BJ (cell line): ENCODE results near the gene STARD9. TPM values are rescaled to one million over a fixed set of nuclear protein-coding genes. Genes with fewer than 3 reads are reported as not detected.

Source experiments
- CTCF ChIA-PET: fragments of 350-600 bp; formaldehyde crosslinking; extraction: SDS; loops from one replicate; lab custom pipeline; 2021; ENCODE audit warnings: antibody characterized with exemption, inconsistent platforms; lab: Yijun Ruan, JAX
- POLR2A ChIA-PET: fragments of 300-600 bp; sonication (Branson Sonifier 250); formaldehyde crosslinking; extraction: SDS; loops from one replicate; lab custom pipeline; 2021; ENCODE audit warnings: antibody characterized with exemption; lab: Charles Lee
- DNase-seq: peaks from one replicate; pipeline ENCODE4 v3.0.0-alpha.2; 2011; ENCODE audit warnings: low read depth
- H3K27me3 ChIP-seq: 2 replicates; pipeline ENCODE4 v1.6.0; 2011; ENCODE audit warnings: low read length; ENCODE audit not compliant: control insufficient read depth, insufficient read depth
- H3K36me3 ChIP-seq: 2 replicates; pipeline ENCODE4 v1.5.1; 2011; ENCODE audit warnings: low read length; ENCODE audit not compliant: control insufficient read depth, insufficient read depth
- H3K4me3 ChIP-seq: 2 replicates; pipeline ENCODE4 v1.5.1; 2011; ENCODE audit warnings: low read depth, mild to moderate bottlenecking, control low read depth, low read length
- polyA plus RNA-seq: library from polyadenylated mRNA; depleted of rRNA; stranded (reverse); fragments of >200 nt; gene quantifications from 2 replicates; pipeline ENCODE4 v1.2.3, GENCODE V29; 2011
- TF ChIP-seq, protein P1 (sequence below): IDR thresholded peaks from 2 replicates; pipeline ENCODE4 v1.5.1; 2011; ENCODE audit warnings: low read depth, mild to moderate bottlenecking, control low read depth, inconsistent platforms, low read length, moderate library complexity; ENCODE audit not compliant: insufficient read depth

The STARD9 gene
- polyA plus RNA-seq, 1 experiment: 2.3 TPM

DNA sequence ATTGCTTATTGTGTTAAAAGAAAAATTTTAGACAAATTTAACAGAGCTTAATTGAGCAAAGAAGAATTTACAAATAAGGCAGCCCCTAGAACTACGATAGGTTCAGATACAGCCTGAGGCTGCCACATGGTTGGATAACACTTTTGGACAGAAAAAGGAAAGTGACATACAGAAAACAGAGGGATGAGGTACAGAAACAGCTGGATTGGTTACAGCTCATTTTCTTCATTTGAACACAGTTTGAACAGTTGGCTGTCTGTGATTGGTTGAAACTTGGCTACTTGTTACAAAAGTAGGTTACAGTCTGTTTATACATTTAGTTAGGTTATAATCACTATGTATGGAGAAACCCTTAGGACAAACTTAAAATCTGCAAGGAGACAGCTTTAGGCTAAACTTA is 46.0 kb downstream of the STARD9 start:
- CTCF ChIA-PET: interaction anchor here (1.0 kb wide), 1 partner anchor 10 kb away, joined by 3 read pairs; no protein-coding TSS in a partner anchor
- POLR2A ChIA-PET: no interaction called here
- H3K27me3 ChIP-seq: no peaks in the 10 kb centered on the region
- no peak overlapping the region for H3K4me3 ChIP-seq
- H3K36me3 ChIP-seq: no peaks in the 10 kb centered on the region
- TF ChIP-seq, protein P1, sequence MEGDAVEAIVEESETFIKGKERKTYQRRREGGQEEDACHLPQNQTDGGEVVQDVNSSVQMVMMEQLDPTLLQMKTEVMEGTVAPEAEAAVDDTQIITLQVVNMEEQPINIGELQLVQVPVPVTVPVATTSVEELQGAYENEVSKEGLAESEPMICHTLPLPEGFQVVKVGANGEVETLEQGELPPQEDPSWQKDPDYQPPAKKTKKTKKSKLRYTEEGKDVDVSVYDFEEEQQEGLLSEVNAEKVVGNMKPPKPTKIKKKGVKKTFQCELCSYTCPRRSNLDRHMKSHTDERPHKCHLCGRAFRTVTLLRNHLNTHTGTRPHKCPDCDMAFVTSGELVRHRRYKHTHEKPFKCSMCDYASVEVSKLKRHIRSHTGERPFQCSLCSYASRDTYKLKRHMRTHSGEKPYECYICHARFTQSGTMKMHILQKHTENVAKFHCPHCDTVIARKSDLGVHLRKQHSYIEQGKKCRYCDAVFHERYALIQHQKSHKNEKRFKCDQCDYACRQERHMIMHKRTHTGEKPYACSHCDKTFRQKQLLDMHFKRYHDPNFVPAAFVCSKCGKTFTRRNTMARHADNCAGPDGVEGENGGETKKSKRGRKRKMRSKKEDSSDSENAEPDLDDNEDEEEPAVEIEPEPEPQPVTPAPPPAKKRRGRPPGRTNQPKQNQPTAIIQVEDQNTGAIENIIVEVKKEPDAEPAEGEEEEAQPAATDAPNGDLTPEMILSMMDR: no peak
- no peak for DNase-seq

DNA sequence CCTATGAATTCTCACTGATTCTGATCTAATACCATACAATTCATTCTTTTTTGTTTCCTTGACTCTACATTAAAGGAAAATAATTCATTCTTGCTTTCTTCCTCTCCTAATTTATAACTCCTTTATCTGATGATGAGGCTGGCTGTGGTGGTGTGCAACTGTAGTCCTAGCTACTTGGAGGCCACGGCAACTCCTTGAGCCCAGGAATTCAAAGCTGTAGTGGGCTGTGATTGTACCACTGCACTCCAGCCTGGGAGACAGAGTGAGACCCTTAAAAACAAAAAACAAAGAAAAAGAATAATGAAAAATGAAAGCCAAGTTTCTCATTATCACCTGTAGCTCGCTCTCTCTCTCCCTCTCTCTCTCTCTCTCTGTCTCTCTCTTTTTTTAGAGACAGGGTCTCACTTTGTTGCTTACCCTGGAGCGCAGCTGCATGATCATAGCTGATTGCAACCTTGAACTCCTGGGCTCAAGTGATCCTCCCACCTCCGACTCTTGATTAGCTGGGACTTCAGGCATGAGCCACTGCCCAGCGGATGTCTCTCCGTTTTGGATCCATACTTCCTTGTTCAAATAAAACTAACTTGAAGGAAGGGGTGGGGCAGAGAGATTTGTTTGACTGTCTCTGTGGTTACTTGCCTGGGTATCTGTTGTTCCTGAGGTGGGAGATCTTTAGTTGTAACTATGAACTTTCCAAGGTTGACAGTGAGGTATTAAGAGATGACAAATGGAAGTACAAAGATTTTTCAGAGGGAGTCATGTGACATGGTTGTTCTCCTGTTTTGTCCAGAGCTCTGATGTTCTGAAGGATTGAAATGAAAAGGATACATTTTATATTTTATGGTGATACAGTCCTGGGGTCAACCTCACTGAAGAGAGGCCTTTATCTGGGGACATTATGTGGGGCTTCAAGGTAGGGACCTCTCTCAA is 46.9 kb downstream of the STARD9 start:
- no peak for DNase-seq
- TF ChIP-seq, protein P1: no peak
- no peak overlapping the region for H3K4me3 ChIP-seq
- no peaks in the 10 kb centered on the region for H3K36me3 ChIP-seq
- CTCF ChIA-PET: interaction anchor here (1.0 to 1.1 kb wide), 2 partner anchors 9 to 17 kb away, joined by 3 to 4 read pairs; no protein-coding TSS in a partner anchor
- POLR2A ChIA-PET: no interaction called here
- no peaks in the 10 kb centered on the region for H3K27me3 ChIP-seq

DNA sequence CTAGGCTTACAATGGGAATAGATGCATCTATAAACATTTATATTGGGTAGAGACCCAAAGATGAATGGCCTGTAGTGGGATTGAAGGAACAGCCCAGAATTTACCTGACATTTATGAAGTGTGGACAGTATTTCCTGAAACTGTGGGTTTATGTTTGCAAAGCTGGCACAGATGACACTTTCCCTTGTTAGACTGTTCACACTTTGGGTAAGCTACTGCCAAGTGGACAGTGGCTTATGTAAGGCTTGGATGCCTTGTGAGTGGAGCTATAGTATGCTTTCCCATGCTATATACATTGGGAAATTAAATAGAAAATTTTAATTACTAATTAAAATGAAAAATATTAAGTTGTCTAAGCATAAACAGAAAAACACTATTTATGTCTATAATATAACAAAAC is 48.5 kb downstream of the STARD9 start:
- DNase-seq: no peak
- TF ChIP-seq, protein P1: no peak
- Histone ChIP-seq H3K36me3 (no peaks in the 10 kb centered on the region), H3K27me3 (no peaks in the 10 kb centered on the region), H3K4me3 (no peak overlapping the region)
- ChIA-PET POLR2A (no interaction called here), CTCF (interaction anchor here (0.9 kb wide), 1 partner anchor 28 kb away, joined by 3 read pairs; no protein-coding TSS in a partner anchor)

DNA sequence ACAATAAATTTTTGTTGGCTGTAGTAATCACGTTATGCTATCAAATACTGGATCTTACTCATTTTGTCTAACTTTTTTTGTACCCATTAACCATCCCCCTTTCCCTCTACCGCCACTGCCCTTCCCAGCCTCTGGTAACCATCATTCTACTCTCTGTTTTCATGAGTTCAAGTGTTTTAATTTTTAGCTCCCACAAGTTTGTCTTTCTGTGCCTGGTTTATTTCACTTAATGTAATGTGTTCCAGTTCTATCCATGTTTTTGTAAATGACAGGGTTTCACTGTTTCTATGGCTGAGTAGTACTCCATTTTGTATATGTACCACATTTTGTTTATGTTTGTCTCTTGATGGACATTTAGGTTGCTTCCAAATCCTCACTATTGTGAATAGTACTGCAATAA is 52.1 kb downstream of the STARD9 start:
- TF ChIP-seq, protein P1: no peak
- Histone ChIP-seq H3K4me3 (no peak overlapping the region), H3K27me3 (no peaks in the 10 kb centered on the region), H3K36me3 (no peaks in the 10 kb centered on the region)
- ChIA-PET POLR2A (no interaction called here), CTCF (interaction anchor here (1.6 kb wide), 1 partner anchor 11 kb away, joined by 5 read pairs; no protein-coding TSS in a partner anchor)
- no peak for DNase-seq

DNA sequence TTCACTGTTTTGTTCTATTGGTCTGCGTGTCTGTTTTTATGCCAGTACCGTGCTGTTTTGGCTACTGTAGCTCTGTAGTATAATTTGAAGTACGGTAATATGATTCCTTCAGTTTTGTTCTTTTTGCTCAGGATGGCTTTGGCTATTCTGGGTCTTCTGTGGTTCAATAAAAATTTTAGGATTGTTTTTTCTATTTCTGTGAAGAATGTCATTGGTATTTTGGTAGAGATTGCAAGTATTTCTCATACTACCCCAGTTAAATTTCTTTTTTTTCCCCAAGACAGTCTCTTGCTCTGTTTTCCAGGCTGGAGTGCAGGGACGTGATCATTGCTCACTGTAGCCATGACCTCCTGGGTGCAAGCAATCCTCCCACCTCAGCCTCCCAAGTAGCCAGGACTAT is 53.4 kb downstream of the STARD9 start:
- no peak for DNase-seq
- H3K27me3 ChIP-seq: no peaks in the 10 kb centered on the region
- H3K4me3 ChIP-seq: no peak overlapping the region
- ChIA-PET POLR2A (no interaction called here), CTCF (interaction anchor here (1.1 kb wide), 1 partner anchor 9 kb away, joined by 4 read pairs; no protein-coding TSS in a partner anchor)
- no peaks in the 10 kb centered on the region for H3K36me3 ChIP-seq
- TF ChIP-seq, protein P1: no peak
